Esophagus (tissue), 2 donors: ENCODE measurements around the gene KMT2B. TPM values are rescaled to one million over a fixed set of nuclear protein-coding genes. Genes with fewer than 3 reads are reported as not detected.

Experiments used
- H3K27ac ChIP-seq, 2 donors: one replicate each; pipeline ENCODE4 v1.5.1; 2013; ENCODE audit warnings: low read depth in 2 of 2, mild to moderate bottlenecking in 2 of 2, inconsistent platforms in 1 of 2, low read length in 1 of 2, moderate library complexity in 1 of 2
- H3K27me3 ChIP-seq, 2 donors: one replicate each; pipeline ENCODE4 v1.6.1; 2013; ENCODE audit warnings: low read length in 2 of 2, control low read depth in 1 of 2, mild to moderate bottlenecking in 1 of 2; ENCODE audit not compliant: insufficient read depth in 2 of 2, control insufficient read depth in 1 of 2
- H3K36me3 ChIP-seq, 2 donors: one replicate each; pipeline ENCODE4 v1.6.1; 2013; ENCODE audit warnings: low read length in 1 of 2; ENCODE audit not compliant: control insufficient read depth in 2 of 2, insufficient read depth in 2 of 2
- H3K4me1 ChIP-seq, 2 donors: one replicate each; pipeline ENCODE4 v1.6.1; 2013; ENCODE audit warnings: low read length in 1 of 2; ENCODE audit not compliant: control insufficient read depth in 2 of 2, insufficient read depth in 2 of 2
- H3K4me3 ChIP-seq, 2 donors: one replicate each; pipeline ENCODE4 v1.5.1; 2013; ENCODE audit warnings: low read length in 2 of 2, mild to moderate bottlenecking in 2 of 2, low read depth in 1 of 2, moderate library complexity in 1 of 2
- H3K9me3 ChIP-seq, 2 donors: one replicate each; pipeline ENCODE4 v1.6.1; 2013; ENCODE audit warnings: mild to moderate bottlenecking in 2 of 2, low read depth in 1 of 2, low read length in 1 of 2, moderate library complexity in 1 of 2; ENCODE audit not compliant: control insufficient read depth in 2 of 2, insufficient read depth in 1 of 2
- WGBS, 2 donors: extraction: QIAGEN DNeasy Blood & Tissue Kit; methylation state at CpG; one replicate each; pipeline ENCODE4 v1.1.7; 2013; 5-methylcytosine and 5-hydroxymethylcytosine counted together
- polyA plus RNA-seq, 2 donors: library from polyadenylated mRNA; stranded (reverse); fragments of 200-250 nt; gene quantifications; one replicate each; pipeline ENCODE4 v1.2.3, GENCODE V29; 2013
- donor health status: healthy with polysubstance abuse.
- donor health status: Bipolar disorder and iron deficiency.

Gene KMT2B
- polyA plus RNA-seq, 2 donors, result 21.5 to 33.8 TPM

DNA sequence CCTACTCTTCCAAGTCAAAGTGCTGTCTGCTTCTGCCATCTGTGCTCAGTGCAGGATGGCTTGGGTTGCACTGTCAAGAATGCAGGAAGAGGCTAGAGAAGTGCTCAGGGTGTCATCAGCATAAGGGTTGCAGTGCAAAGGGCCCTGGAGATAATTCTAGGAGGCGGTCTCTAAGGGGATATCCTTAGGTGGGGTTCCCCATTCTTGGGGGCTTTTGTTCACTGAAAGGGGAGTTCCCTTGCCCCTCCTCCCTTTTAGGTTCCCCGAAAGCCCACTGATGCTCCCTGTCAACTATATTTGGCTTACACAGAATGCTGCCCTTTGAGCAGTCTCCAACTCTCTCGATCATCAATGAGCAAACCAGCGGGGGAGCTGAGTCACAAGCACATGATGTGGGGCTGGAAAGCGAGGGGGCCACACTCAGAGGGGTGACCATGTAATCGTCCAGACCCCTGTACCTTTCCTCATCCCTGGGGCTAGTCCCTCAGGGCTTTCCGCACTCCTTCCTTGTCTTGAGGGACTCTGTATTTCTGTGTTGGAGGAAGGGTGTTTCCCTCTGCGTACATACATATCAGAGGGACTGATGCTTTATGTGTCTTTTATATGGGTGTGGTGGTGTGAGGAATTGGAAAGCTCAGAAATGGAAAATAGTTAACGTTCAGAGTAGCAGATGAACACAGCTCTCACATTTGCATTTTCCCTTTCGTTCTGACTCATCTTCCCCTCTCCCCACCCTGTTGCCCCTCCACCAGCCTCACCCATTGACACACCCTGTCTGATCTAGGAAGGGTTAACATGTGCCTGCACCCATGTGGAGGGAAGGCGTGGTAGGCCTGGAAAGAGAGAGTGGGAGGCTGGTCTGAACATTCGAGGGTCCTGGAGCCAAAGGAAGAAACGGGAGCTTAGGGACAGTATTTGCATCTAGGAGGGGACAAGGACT lies 6.7 kb upstream of the KMT2B start:
- Histone ChIP-seq H3K36me3 (no peaks in the 10 kb centered on the region), H3K9me3 (no peaks in the 10 kb centered on the region), H3K4me3 (no peak overlapping the region), H3K27ac (peak overlapping the region in 1 of 2 donors; percentile 42), H3K27me3 (no peaks in the 10 kb centered on the region), H3K4me1 (peaks cover 4 to 21% of the 10 kb centered on the region in 2 donors)
- 48 to 54% methylated on average over 13 of the region's 13 CpGs for whole genome bisulfite sequencing, 2 donors

DNA sequence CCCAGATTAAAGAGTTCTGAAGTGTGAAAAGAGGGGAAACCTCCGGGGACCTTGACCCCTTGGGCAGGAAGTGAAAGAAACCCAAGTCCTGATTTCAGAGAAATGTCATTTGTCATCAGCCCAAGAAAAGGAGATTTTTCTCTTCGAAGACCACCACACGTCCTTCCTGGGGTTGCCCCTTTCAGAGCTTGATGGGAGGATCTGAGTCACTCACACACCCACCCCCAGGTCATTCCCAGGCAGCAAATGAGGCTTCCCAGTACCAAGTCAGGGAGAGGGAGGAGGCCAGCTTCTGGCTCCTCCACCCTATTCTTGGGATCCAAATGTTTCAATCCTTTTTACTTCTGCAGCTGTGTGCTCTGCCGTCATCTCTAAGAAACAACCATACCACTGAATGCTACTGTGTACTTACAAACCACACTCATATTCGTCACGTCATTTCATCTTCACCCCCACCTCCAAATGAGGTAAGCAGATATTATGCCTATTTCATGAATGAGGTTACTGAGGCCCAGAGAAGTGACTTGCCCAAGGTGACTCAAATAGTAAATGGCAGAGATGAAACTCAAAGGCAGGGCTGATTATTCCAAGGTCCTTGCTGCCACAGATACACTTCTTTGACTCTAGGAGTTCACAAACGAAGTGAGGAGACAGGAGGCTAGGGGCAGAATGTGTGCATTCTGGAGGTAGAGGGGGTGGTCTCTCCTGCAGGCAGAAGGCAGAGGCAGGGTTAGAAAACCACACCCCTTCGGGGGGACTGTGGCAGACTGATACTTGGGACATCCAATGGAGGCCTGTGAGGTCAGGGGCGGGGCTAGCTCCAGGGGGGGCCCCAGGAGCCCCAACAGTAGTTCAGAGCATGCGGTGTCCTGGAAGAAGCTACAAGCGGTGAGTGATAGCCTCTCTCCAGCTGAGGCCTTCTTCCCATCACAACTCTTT lies 5.0 kb upstream of the KMT2B start:
- H3K4me3 ChIP-seq, result no peak overlapping the region
- no peak overlapping the region for H3K27ac ChIP-seq
- no peaks in the 10 kb centered on the region for H3K9me3 ChIP-seq
- 68 to 71% methylated on average over 11 of the region's 11 CpGs for WGBS, 2 donors
- H3K36me3 ChIP-seq, result no peaks in the 10 kb centered on the region
- H3K4me1 ChIP-seq, result peaks cover 4 to 20% of the 10 kb centered on the region in 2 donors
- no peaks in the 10 kb centered on the region for H3K27me3 ChIP-seq

DNA sequence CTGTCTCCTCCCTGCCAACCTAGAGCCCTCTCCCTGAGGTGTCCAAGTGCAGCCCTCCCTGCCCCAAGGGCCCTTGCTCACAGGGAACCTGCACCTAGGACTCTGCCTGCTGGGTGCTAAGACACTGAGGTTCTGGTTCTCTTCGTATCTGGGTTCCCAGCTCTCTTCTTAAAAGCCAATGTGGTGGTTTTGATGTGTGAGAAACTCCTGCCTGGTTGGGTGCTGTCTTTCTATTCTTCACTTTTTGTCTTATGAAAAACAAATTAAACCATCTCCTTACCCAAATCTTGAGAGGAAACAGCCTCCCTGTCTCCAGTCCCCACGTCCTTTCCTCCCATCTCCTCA lies 4.3 kb upstream of the KMT2B start:
- Histone ChIP-seq H3K9me3 (no peaks in the 10 kb centered on the region), H3K4me3 (no peak overlapping the region), H3K4me1 (peaks cover 4 to 16% of the 10 kb centered on the region in 2 donors), H3K36me3 (no peaks in the 10 kb centered on the region), H3K27ac (no peak overlapping the region), H3K27me3 (no peaks in the 10 kb centered on the region)
- 73 to 78% methylated on average over 2 of the region's 2 CpGs for WGBS, 2 donors

GRCh38 chr19:35713904-35714495 lies 3.8 kb upstream of the KMT2B start:
- H3K4me3 ChIP-seq, result no peak overlapping the region
- peaks cover 4 to 19% of the 10 kb centered on the region in 2 donors for H3K4me1 ChIP-seq
- no peaks in the 10 kb centered on the region for H3K9me3 ChIP-seq
- no peaks in the 10 kb centered on the region for H3K27me3 ChIP-seq
- no peaks in the 10 kb centered on the region for H3K36me3 ChIP-seq
- no peak overlapping the region for H3K27ac ChIP-seq
- 76 to 81% methylated on average over 12 of the region's 12 CpGs for WGBS, 2 donors

DNA sequence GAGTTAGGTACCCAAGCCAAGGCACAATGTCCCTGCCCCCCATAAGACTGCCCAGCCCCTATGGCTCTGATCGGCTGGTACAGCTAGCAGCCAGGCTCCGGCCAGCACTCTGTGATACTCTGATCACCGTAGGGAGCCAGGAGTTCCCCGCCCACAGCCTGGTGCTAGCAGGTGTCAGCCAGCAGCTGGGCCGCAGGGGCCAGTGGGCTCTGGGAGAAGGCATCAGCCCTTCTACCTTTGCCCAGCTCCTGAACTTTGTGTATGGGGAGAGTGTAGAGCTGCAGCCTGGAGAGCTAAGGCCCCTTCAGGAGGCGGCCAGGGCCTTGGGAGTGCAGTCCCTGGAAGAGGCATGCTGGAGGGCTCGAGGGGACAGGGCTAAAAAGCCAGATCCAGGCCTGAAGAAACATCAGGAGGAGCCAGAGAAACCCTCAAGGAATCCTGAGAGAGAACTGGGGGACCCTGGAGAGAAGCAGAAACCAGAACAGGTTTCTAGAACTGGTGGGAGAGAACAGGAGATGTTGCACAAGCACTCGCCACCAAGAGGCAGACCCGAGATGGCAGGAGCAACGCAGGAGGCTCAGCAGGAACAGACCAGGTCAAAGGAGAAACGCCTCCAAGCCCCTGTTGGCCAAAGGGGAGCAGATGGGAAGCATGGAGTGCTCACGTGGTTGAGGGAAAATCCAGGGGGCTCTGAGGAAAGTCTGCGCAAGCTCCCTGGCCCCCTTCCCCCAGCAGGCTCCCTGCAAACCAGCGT lies 3.0 kb upstream of the KMT2B start:
- 69 to 80% methylated on average over 14 of the region's 14 CpGs for WGBS, 2 donors
- Histone ChIP-seq H3K27ac (no peak overlapping the region), H3K36me3 (peaks cover 0 to under 1% of the 10 kb centered on the region in 2 donors), H3K4me1 (peaks cover 4 to 25% of the 10 kb centered on the region in 2 donors), H3K4me3 (no peak overlapping the region), H3K9me3 (no peaks in the 10 kb centered on the region), H3K27me3 (no peaks in the 10 kb centered on the region)

DNA sequence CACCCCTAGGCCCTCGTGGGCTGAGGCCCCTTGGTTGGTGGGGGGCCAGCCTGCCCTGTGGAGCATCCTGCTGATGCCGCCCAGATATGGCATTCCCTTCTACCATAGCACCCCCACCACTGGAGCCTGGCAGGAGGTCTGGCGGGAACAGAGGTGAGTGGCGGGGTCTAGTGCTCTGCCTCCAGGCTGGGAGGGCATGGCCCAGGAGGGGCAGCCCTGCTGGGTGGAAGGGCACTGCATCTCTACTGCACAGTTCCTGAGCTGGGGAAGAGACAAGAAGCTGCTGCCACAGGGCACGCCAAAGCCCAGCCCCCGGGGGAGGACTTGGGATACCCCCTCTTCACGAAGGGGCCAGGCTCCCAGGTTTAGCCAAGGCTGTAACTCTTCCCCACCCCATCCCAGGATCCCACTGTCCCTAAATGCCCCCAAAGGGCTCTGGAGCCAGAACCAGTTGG lies 2.4 kb upstream of the KMT2B start:
- Histone ChIP-seq H3K36me3 (peaks cover 0 to 5% of the 10 kb centered on the region in 2 donors), H3K4me3 (no peak overlapping the region), H3K9me3 (no peaks in the 10 kb centered on the region), H3K4me1 (peaks cover 4 to 25% of the 10 kb centered on the region in 2 donors), H3K27ac (no peak overlapping the region), H3K27me3 (no peaks in the 10 kb centered on the region)
- WGBS, 2 donors, result 78 to 79% methylated on average over 7 of the region's 7 CpGs

DNA sequence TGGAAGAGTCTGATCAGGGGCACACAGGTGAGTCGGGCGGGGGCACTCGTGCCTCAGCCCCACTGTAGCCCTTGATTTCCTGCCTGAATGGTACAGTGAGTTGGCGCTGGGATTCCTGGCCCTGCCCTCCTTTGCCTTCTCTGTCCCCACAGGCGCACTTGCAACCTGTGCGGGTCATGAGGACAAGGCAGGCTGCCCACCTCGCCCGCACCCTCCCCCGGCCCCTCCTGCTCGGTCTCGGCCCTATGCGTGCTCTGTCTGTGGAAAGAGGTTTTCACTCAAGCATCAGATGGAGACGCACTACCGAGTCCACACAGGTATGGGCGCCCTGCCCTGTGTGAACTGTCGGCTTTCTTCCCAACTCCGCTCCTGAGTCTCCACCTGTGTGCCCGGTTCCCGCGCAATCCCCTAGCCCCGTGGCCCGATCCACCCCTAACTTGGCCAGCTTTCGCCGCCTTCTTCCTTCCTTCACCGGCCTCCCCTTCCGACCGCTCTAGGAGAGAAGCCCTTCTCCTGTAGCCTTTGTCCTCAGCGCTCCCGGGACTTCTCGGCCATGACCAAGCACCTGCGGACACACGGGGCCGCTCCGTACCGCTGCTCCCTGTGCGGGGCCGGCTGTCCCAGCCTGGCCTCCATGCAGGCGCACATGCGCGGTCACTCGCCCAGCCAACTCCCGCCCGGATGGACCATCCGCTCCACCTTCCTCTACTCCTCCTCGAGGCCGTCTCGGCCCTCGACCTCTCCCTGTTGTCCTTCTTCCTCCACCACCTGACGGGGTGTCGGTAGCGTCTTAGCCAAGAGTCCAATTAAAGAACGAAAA lies 1.6 kb upstream of the KMT2B start:
- Histone ChIP-seq H3K4me3 (peak overlapping the region; percentile 80 to 91), H3K9me3 (no peaks in the 10 kb centered on the region), H3K36me3 (peaks cover under 1 to 9% of the 10 kb centered on the region in 2 donors), H3K4me1 (peaks cover 4 to 22% of the 10 kb centered on the region in 2 donors), H3K27me3 (no peaks in the 10 kb centered on the region), H3K27ac (peak overlapping the region; percentile 85 to 92)
- 2% methylated on average over 51 to 52 of the region's 52 CpGs for WGBS, 2 donors

- Histone ChIP-seq H3K9me3 (no peaks in the 10 kb centered on the region), H3K27me3 (no peaks in the 10 kb centered on the region), H3K4me1 (peaks cover 4 to 19% of the 10 kb centered on the region in 2 donors), H3K27ac (peak overlapping the region; percentile 89 to 92), H3K4me3 (peak overlapping the region; percentile 80 to 91), H3K36me3 (peaks cover 4 to 17% of the 10 kb centered on the region in 2 donors)
- WGBS, 2 donors, result 0 to 1% methylated on average over 76 to 77 of the region's 77 CpGs
Observed at GRCh38 chr19:35716801-35717664, 770 bp upstream of the KMT2B start.
